Endothelial cell of umbilical vein (primary cell): ENCODE measurements around the gene HARS2. TPM values are rescaled to one million over a fixed set of nuclear protein-coding genes. Genes with fewer than 3 reads are reported as not detected.

ENCODE experiments used
- BruUV-seq: library from RNA; stranded (reverse); fragments of 400-500 nt; replicated peaks from 2 replicates; lab custom pipeline; 2021; lab: Mats Ljungman, UMichigan
- CTCF ChIA-PET: fragments of 300-600, 350-600 bp; sonication (Branson Sonifier 250); formaldehyde crosslinking; loops from one replicate; lab custom pipeline; 2021; ENCODE audit warnings: antibody characterized with exemption, inconsistent platforms; lab: Charles Lee
- POLR2A ChIA-PET: fragments of 300-600, 350-600 bp; sonication (Branson Sonifier 250); formaldehyde crosslinking; loops from one replicate; lab custom pipeline; 2021; ENCODE audit warnings: antibody characterized with exemption, inconsistent platforms; lab: Charles Lee
- DNase-seq: peaks from one replicate; pipeline ENCODE4 v3.0.0-alpha.2; 2011; ENCODE audit warnings: low read depth, low spot score
- FAIRE-seq: peaks from 2 replicates; lab custom pipeline; 2011; peaks lifted over from hg19 to GRCh38; lab: Jason Lieb, UNC
- H2AFZ ChIP-seq: 2 replicates; pipeline ENCODE4 v1.6.0; 2012; ENCODE audit warnings: low read depth, low read length, control low read depth, inconsistent platforms
- H3K27ac ChIP-seq: 2 replicates; pipeline ENCODE4 v1.5.1; 2011; ENCODE audit warnings: low read depth, mild to moderate bottlenecking, control low read depth, low read length, moderate library complexity; ENCODE audit not compliant: insufficient read depth
- H3K27me3 ChIP-seq, 2 experiments: 2 replicates each; pipeline versions ENCODE4 v1.6.0 to v1.6.1; 2011; ENCODE audit warnings: low read length in 2 of 2, mixed read lengths in 1 of 2; ENCODE audit not compliant: control insufficient read depth in 2 of 2, insufficient read depth in 2 of 2
- H3K36me3 ChIP-seq, 2 experiments: 2 replicates in 1 of 2; 3 replicates in 1 of 2; pipeline ENCODE4 v1.5.1; 2011; ENCODE audit warnings: low read length in 2 of 2, mild to moderate bottlenecking in 1 of 2, moderate library complexity in 1 of 2; ENCODE audit not compliant: control insufficient read depth in 2 of 2, insufficient read depth in 2 of 2; ENCODE audit errors: extremely low read depth in 1 of 2
- H3K4me1 ChIP-seq: 3 replicates; pipeline ENCODE4 v1.5.1; 2011; ENCODE audit warnings: mild to moderate bottlenecking, low read length; ENCODE audit not compliant: control insufficient read depth, insufficient read depth; ENCODE audit errors: extremely low read depth
- H3K4me2 ChIP-seq: 2 replicates; pipeline ENCODE4 v1.6.1; 2011; ENCODE audit warnings: low read length, control low read depth, mixed read lengths; ENCODE audit not compliant: insufficient read depth
- H3K4me3 ChIP-seq, 3 experiments: fragments of 200-600 bp in 1 of 3; sonication (generic), shearing (Covaris generic) in 1 of 3; replicated peaks in 1 of 3; 2 replicates each; pipeline ENCODE4 v1.5.1; 2011 to 2016; ENCODE audit warnings: control low read depth in 3 of 3, low read length in 3 of 3, mild to moderate bottlenecking in 2 of 3, inconsistent platforms in 1 of 3, low read depth in 1 of 3, moderate library complexity in 1 of 3; ENCODE audit not compliant: insufficient read depth in 1 of 3
- H3K79me2 ChIP-seq: 2 replicates; pipeline ENCODE4 v1.6.0; 2012; ENCODE audit warnings: low read length, inconsistent platforms; ENCODE audit not compliant: control insufficient read depth, insufficient read depth
- H3K9ac ChIP-seq: replicated peaks from 2 replicates; pipeline ENCODE3; 2011; ENCODE audit warnings: low read length, control low read depth; ENCODE audit not compliant: insufficient read depth; ENCODE audit errors: extremely low read depth
- H3K9me1 ChIP-seq: replicated peaks from 3 replicates; pipeline ENCODE4 v1.6.0; 2011; ENCODE audit warnings: mild to moderate bottlenecking, low read length; ENCODE audit not compliant: control insufficient read depth, insufficient read depth; ENCODE audit errors: extremely low read depth
- H3K9me3 ChIP-seq: replicated peaks from 2 replicates; pipeline ENCODE4 v1.5.1; 2012; ENCODE audit warnings: low read length, inconsistent platforms; ENCODE audit not compliant: control insufficient read depth, insufficient read depth
- H4K20me1 ChIP-seq: replicated peaks from 2 replicates; pipeline ENCODE3; 2011; ENCODE audit warnings: mild to moderate bottlenecking, low read length; ENCODE audit not compliant: control insufficient read depth, insufficient read depth; ENCODE audit errors: extremely low read depth
- EZH2 ChIP-seq: IDR thresholded peaks from 2 replicates; pipeline ENCODE4 v1.6.1; 2012; ENCODE audit warnings: borderline replicate concordance, low read depth, mild to moderate bottlenecking, moderate library complexity, low read length, inconsistent platforms; ENCODE audit not compliant: severe bottlenecking
- FOS ChIP-seq: IDR thresholded peaks from 2 replicates; pipeline ENCODE4 v1.6.1; 2011; ENCODE audit warnings: mild to moderate bottlenecking, low read length, moderate library complexity, borderline replicate concordance; ENCODE audit not compliant: insufficient read depth
- MAX ChIP-seq: IDR thresholded peaks from 2 replicates; pipeline ENCODE4 v1.6.1; 2011; ENCODE audit not compliant: insufficient read depth, insufficient read length
- MYC ChIP-seq: IDR thresholded peaks from one replicate; pipeline ENCODE4 v1.6.1; 2011; ENCODE audit warnings: mild to moderate bottlenecking, low read depth, low read length
- POLR2A ChIP-seq: IDR thresholded peaks from 2 replicates; pipeline ENCODE4 v1.6.1; 2012; ENCODE audit warnings: low read depth, mild to moderate bottlenecking, control low read depth, low read length
- POLR2AphosphoS5 ChIP-seq: IDR thresholded peaks from 2 replicates; pipeline ENCODE4 v1.6.1; 2012; ENCODE audit warnings: low read depth, mild to moderate bottlenecking, control low read depth, low read length, moderate library complexity; ENCODE audit not compliant: insufficient read depth
- dilution Hi-C: fragments of 300-500 bp; cut with MboI; formaldehyde crosslinking; loops from one replicate; pipeline ENCODE4 v1.15.0; 2019; ENCODE audit warnings: low sequenced_read_pairs; ENCODE audit not compliant: extremely low pct_ligation_motif_present
- intact Hi-C: fragments of 100-400 bp; cut with micrococcal nuclease; formaldehyde crosslinking; loops from one replicate; pipeline ENCODE4 v1.10.0; 2022
- polyA plus RNA-seq, 4 experiments: library from polyadenylated mRNA; depleted of rRNA in 3 of 4; stranded (reverse) in 3 of 4; unstranded in 1 of 4; fragments of >200 nt; gene quantifications; 2 replicates each; pipeline versions ENCODE4 v1.2.1 to v1.2.3, GENCODE V29; 2011 to 2012; ENCODE audit warnings: missing spikeins in 1 of 4
- total RNA-seq: library from RNA; stranded (reverse); gene quantifications from 2 replicates; pipeline ENCODE4 v1.2.3, GENCODE V29; 2021
- TF ChIP-seq, protein P1 (sequence below), 2 donors: IDR thresholded peaks; 1 replicate in 1 of 2; 2 replicates in 1 of 2; pipeline ENCODE4 v1.5.1; 2011; ENCODE audit warnings: low read length in 2 of 2, mild to moderate bottlenecking in 2 of 2, moderate library complexity in 2 of 2, control low read depth in 1 of 2, inconsistent platforms in 1 of 2, low read depth in 1 of 2; ENCODE audit not compliant: insufficient read depth in 1 of 2; ENCODE audit errors: extremely low read depth in 1 of 2

The HARS2 gene
- total and polyA plus RNA-seq, 2 donors (not counting 3 experiments of a cell fraction or from before 2014, with no cell fraction given) = 23.6 to 31.7 TPM

DNA sequence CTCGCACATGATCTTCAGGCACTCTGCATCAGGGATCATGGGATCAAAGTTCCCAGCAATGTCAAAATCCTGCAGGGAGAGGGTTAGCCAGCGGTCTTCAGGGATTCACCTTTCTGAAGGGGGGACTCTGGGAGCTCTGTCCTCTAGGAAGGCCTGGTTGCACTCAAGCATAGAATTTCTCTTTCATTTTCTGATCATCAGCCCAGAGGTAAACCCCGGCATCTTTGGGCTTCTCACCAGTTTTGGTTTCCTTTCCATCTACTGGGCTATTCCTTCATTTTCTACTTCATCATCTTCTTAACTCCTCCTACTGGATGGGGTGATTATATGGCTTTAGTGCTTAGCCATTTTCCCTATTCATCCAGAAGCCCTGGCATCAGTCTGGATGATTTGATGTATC is 13.3 kb upstream of the HARS2 start:
- DNase-seq (no peak), FAIRE-seq (no peak)
- Histone ChIP-seq H3K4me3 (no peak overlapping the region), H4K20me1 (no peaks in the 10 kb centered on the region), H3K9ac (no peak overlapping the region), H3K27me3 (no peaks in the 10 kb centered on the region), H3K4me2 (no peak overlapping the region), H3K27ac (no peak overlapping the region), H3K9me3 (no peaks in the 10 kb centered on the region), H3K36me3 (peaks cover 27 to 32% of the 10 kb centered on the region in 2 experiments), H3K79me2 (no peaks in the 10 kb centered on the region), H2AFZ (no peak overlapping the region), H3K4me1 (peaks cover under 1% of the 10 kb centered on the region), H3K9me1 (no peaks in the 10 kb centered on the region)
- CTCF ChIA-PET = no interaction called here
- POLR2A ChIA-PET = no interaction called here
- intact Hi-C loops = no loop called here
- TF ChIP-seq, protein P1, sequence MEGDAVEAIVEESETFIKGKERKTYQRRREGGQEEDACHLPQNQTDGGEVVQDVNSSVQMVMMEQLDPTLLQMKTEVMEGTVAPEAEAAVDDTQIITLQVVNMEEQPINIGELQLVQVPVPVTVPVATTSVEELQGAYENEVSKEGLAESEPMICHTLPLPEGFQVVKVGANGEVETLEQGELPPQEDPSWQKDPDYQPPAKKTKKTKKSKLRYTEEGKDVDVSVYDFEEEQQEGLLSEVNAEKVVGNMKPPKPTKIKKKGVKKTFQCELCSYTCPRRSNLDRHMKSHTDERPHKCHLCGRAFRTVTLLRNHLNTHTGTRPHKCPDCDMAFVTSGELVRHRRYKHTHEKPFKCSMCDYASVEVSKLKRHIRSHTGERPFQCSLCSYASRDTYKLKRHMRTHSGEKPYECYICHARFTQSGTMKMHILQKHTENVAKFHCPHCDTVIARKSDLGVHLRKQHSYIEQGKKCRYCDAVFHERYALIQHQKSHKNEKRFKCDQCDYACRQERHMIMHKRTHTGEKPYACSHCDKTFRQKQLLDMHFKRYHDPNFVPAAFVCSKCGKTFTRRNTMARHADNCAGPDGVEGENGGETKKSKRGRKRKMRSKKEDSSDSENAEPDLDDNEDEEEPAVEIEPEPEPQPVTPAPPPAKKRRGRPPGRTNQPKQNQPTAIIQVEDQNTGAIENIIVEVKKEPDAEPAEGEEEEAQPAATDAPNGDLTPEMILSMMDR (IDR thresholded peaks at IDR 0.05; ENCODE audit: extremely low read depth in 1 of 2, insufficient read depth in 1 of 2, low read depth in 1 of 2, low read length in 2 of 2) = no peak
- TF ChIP-seq EZH2 = no peak
- TF ChIP-seq MAX = no peak
- no peak for TF ChIP-seq POLR2AphosphoS5
- TF ChIP-seq POLR2A = no peak
- TF ChIP-seq FOS = no peak
- no peak for TF ChIP-seq MYC
- no TSS peak for BruUV-seq
- dilution Hi-C loops = no loop called here
